Calu3 (cell line): Measurements from ENCODE around the gene TRIM28. TPM values are rescaled to one million over a fixed set of nuclear protein-coding genes. Genes with fewer than 3 reads are reported as not detected.
A peak's percentile ranks its signal among the peaks of the same experiment; 100 is the strongest.

Source experiments
- BruUV-seq: library from RNA; stranded (reverse); fragments of 400-500 nt; replicated peaks from 2 replicates; lab custom pipeline; 2021; lab: Mats Ljungman, UMichigan
- CTCF ChIA-PET: fragments of 300-600 bp; sonication (Branson Sonifier 250); formaldehyde crosslinking; loops from one replicate; lab custom pipeline; 2022; ENCODE audit warnings: antibody characterized with exemption; lab: Charles Lee
- DNase-seq: peaks from one replicate; pipeline ENCODE4 v3.0.0; 2022
- H3K27ac Mint-ChIP-seq: one replicate; pipeline ENCODE4 v1.8.0; 2022; ENCODE audit warnings: mixed read lengths; ENCODE audit not compliant: unreplicated experiment
- H3K27me3 Mint-ChIP-seq: one replicate; pipeline ENCODE4 v1.8.0; 2022; ENCODE audit warnings: mixed read lengths; ENCODE audit not compliant: unreplicated experiment
- H3K36me3 Mint-ChIP-seq: one replicate; pipeline ENCODE4 v1.8.0; 2022; ENCODE audit warnings: mild to moderate bottlenecking, moderate library complexity, mixed read lengths; ENCODE audit not compliant: insufficient read depth, unreplicated experiment
- H3K4me1 Mint-ChIP-seq: one replicate; pipeline ENCODE4 v1.8.0; 2022; ENCODE audit warnings: mild to moderate bottlenecking, low read depth, mixed read lengths; ENCODE audit not compliant: unreplicated experiment
- H3K4me3 Mint-ChIP-seq: one replicate; pipeline ENCODE4 v1.8.0; 2022; ENCODE audit warnings: mild to moderate bottlenecking, low read depth, moderate library complexity, mixed read lengths; ENCODE audit not compliant: unreplicated experiment
- H3K9me3 Mint-ChIP-seq: one replicate; pipeline ENCODE4 v1.8.0; 2022; ENCODE audit warnings: low read depth, mixed read lengths; ENCODE audit not compliant: unreplicated experiment
- intact Hi-C: fragments of 100-400 bp; cut with micrococcal nuclease; formaldehyde crosslinking; loops from one replicate; pipeline ENCODE4 v1.10.0; 2022; ENCODE audit not compliant: unreplicated experiment
- total RNA-seq: library from RNA; stranded (reverse); gene quantifications from 2 replicates; pipeline ENCODE4 v1.2.3, GENCODE V29; 2022
- TF ChIP-seq, protein P1 (sequence below): fragments of 200-600 bp; IDR thresholded peaks from one replicate; pipeline ENCODE4 v1.8.0; 2022; ENCODE audit warnings: antibody characterized with exemption; ENCODE audit not compliant: unreplicated experiment

TRIM28 gene
- total RNA-seq, 1 experiment from 2014 or later: 582 TPM

DNA sequence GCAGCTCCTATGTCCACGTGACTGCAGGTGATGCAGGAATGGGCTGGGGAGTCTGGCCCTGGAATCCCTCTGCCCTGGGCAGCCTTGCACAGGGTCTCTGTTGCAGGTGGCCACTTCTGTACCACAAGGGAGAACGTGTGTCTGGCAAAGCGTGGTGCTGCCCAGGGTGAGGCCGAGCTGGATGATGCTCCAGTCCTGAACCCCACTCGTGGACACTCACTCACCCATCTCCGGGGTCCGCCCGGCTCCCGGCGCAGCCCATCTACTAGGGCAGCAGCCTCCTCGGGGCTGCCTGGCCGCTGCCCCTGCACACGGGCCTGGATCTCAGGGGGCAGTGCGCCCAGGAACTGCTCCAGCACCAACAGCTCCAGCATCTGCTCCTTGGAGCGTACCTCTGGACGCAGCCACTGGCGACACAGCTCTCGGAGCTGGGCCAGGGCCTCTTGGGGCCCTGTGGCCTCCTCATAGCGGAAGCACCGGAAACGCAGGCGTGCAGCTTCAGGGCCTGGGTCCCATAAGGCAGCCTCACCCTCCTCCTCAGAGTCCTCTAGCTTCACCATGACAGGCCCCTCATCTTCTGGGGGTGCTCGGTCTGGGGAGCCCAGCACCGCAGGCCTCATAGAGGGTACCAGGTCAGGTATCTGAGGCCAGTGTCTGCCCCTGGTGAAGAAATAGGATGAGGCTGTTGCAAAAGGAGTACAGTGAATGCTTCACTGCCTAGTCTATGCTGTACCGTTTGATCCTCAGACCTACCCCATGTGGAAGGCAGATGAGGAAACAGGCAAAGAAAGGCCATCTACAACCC, 27.1 kb downstream of the TRIM28 start:
- DNase-seq: no peak
- Mint-ChIP-seq H3K9me3 (no peaks in the 10 kb centered on the region), H3K27ac (no peak overlapping the region), H3K4me1 (peaks cover 25% of the 10 kb centered on the region), H3K36me3 (peaks cover 53% of the 10 kb centered on the region), H3K27me3 (no peaks in the 10 kb centered on the region), H3K4me3 (no peak overlapping the region)
- CTCF ChIA-PET: no interaction called here
- intact Hi-C loops: no loop called here
- no TSS peak for BruUV-seq
- TF ChIP-seq, protein P1, sequence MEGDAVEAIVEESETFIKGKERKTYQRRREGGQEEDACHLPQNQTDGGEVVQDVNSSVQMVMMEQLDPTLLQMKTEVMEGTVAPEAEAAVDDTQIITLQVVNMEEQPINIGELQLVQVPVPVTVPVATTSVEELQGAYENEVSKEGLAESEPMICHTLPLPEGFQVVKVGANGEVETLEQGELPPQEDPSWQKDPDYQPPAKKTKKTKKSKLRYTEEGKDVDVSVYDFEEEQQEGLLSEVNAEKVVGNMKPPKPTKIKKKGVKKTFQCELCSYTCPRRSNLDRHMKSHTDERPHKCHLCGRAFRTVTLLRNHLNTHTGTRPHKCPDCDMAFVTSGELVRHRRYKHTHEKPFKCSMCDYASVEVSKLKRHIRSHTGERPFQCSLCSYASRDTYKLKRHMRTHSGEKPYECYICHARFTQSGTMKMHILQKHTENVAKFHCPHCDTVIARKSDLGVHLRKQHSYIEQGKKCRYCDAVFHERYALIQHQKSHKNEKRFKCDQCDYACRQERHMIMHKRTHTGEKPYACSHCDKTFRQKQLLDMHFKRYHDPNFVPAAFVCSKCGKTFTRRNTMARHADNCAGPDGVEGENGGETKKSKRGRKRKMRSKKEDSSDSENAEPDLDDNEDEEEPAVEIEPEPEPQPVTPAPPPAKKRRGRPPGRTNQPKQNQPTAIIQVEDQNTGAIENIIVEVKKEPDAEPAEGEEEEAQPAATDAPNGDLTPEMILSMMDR: no peak

DNA sequence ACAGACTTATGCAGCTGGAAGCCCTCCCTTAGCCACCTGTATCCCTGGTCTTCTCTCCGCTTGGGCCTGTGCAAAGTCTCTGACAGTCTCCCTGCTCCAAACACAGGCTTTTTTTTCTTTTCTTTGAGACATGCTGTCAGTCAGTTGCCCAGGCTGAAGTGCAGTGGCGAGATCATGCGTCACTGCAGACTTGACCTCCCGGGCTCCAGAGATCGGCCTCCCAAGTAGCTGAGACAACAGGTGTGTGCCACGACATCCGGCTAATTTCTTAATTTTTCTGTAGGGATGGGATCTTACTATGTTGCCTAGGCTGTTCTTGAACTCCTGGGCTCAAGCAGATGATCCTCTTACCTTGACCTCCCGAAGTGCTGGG, 27.7 kb downstream of the TRIM28 start:
- intact Hi-C loops: no loop called here
- Mint-ChIP-seq H3K36me3 (peaks cover 53% of the 10 kb centered on the region), H3K27me3 (no peaks in the 10 kb centered on the region), H3K27ac (peak overlapping the region; percentile 98), H3K9me3 (no peaks in the 10 kb centered on the region), H3K4me1 (peaks cover 27% of the 10 kb centered on the region), H3K4me3 (no peak overlapping the region)
- TF ChIP-seq, protein P1: no peak
- DNase-seq: no peak
- no TSS peak for BruUV-seq
- CTCF ChIA-PET: no interaction called here

DNA sequence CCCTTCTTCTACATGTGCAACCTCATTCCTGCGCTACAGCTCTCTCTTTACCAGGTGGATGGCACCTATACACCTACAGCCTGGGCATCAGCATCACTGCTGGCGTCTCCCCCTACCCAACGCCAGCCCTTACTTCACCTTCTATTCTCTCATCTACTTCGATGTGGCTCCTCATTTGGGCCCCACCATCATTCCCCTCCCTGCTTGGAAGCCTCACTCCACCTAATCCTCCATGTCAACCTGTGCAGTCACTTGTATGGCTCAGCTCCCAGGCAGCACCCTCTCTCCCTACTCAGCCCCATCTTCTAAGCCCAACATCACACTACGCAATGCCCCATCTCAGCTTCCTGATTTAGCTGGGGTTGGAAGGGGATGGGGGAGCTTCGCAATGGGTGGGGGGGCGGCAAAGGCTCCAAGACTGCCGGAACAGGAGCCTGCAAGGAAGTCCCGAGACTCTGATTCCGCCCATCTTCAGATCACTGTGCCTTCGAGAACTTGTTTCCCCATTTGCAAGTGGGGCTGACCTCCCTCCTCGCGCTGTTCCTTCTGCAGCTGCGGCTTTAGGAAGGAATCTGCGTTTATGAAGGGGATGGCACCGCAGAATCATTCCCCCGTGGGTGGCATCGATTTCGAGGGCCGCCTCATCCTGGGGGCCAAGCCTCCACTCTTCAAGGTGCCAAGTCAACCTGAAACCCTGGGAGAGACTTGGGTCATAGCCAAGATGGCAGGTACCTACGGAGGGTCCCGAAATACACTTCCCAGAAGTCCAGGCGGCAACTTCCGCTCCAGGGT, 28.4 kb downstream of the TRIM28 start:
- Mint-ChIP-seq H3K27me3 (no peaks in the 10 kb centered on the region), H3K4me1 (peaks cover 27% of the 10 kb centered on the region), H3K36me3 (peaks cover 54% of the 10 kb centered on the region), H3K9me3 (no peaks in the 10 kb centered on the region), H3K4me3 (peak overlapping the region; percentile 88), H3K27ac (peak overlapping the region; percentile 98)
- BruUV-seq: no TSS peak
- intact Hi-C loops: loop anchor here (2.0 kb wide), 1 partner anchor 27 kb away; the partner anchor contains the start of gene TRIM28
- TF ChIP-seq, protein P1: no peak
- no peak for DNase-seq
- CTCF ChIA-PET: interaction anchor here (0.5 kb wide), 1 partner anchor 9 kb away, joined by 7 read pairs; no protein-coding TSS in a partner anchor

DNA sequence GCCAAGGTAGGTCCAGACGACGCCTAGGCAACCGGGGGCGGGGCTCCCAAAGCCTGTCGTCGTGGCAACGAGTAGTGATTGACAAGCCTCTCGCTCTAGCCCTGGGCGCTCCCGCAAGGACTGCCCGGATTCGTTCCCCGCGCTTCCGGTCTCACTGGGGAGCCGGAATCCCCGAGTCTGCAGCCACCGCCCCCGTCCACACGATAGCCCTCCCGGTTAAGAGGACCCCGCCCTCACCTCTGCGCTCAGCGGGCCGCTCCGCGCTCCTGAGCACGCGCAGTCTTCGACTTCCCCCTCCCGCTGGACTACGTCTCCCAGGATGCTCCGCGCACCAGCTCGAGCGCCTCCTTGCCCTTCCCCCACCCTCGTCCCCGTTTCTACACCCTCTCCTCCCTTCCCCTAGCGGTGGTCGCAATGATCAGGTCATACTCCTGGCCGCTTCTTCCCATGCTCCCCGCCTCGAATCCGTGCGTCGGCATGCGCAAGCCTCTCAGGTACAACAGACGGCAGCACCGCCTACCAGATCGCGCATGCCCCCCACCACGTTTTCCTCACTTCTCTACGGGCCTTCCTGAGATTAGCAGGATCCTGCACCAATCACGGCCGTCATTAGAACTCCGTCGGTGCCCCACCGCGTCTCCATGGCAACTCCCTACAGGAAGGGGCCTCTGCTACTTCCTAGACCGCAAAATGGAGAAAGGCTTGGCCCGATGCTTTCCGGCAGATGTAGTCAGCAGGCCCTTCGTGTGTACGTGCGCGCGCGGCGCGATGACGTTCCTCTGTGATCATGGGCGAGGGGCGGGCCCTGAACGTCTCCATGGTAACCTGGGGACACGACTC, 29.2 kb downstream of the TRIM28 start, which contains the start of gene MZF1:
Gene MZF1 (minus strand): TSS at position 518 of the 840 bp plus-strand sequence. CDS start 1,946 bp downstream, outside the sequence.
- intact Hi-C loops: loop anchor here (2.0 kb wide), 1 partner anchor 28 kb away; the partner anchor contains the start of gene TRIM28
- peak; percentile 99 for DNase-seq
- Mint-ChIP-seq H3K4me3 (peak within 1 kb of the TSS; percentile 88), H3K27me3 (no peaks in the 10 kb centered on the region), H3K4me1 (peaks cover 27% of the 10 kb centered on the region), H3K9me3 (no peaks in the 10 kb centered on the region), H3K36me3 (peaks cover 54% of the 10 kb centered on the region), H3K27ac (peak within 1 kb of the TSS; percentile 98)
- CTCF ChIA-PET: interaction anchor here (0.5 kb wide), 1 partner anchor 10 kb away, joined by 7 read pairs; no protein-coding TSS in a partner anchor
- TF ChIP-seq, protein P1: no peak
- TSS peak; percentile 21 for BruUV-seq
